Esophagus squamous epithelium (tissue), 5 donors: ENCODE measurements around the gene SSTR3. TPM values are rescaled to one million over a fixed set of nuclear protein-coding genes. Genes with fewer than 3 reads are reported as not detected.
A peak's percentile ranks its signal among the peaks of the same experiment; 100 is the strongest.

Experiments
- DNase-seq: peaks from one replicate; lab custom pipeline; 2025; lab: John Stamatoyannopoulos, UW
- H3K27ac ChIP-seq, 4 donors: fragments of 200-600 bp; sonication (generic); one replicate each; pipeline ENCODE4 v1.5.1; 2016 to 2019; ENCODE audit warnings: mild to moderate bottlenecking in 1 of 4
- H3K27me3 ChIP-seq, 4 donors: fragments of 200-600 bp; sonication (generic); 1 replicate in 3 of 4; 2 replicates in 1 of 4; pipeline versions ENCODE4 v1.5.1 to v1.6.0; 2017 to 2021; ENCODE audit warnings: antibody characterized with exemption in 1 of 4
- H3K36me3 ChIP-seq, 3 donors: fragments of 200-600 bp; sonication (generic); one replicate each; pipeline ENCODE4 v1.5.1; 2016 to 2019
- H3K4me1 ChIP-seq, 3 donors: fragments of 200-600 bp; sonication (generic); one replicate each; pipeline ENCODE4 v1.5.1; 2017 to 2019
- H3K4me3 ChIP-seq, 4 donors: fragments of 200-600 bp; sonication (generic); 1 replicate in 3 of 4; 2 replicates in 1 of 4; pipeline ENCODE4 v1.5.1; 2016 to 2019; ENCODE audit warnings: mild to moderate bottlenecking in 2 of 4, moderate library complexity in 1 of 4
- H3K9me3 ChIP-seq, 3 donors: fragments of 200-600 bp; sonication (generic); one replicate each; pipeline ENCODE4 v1.5.1; 2016 to 2019
- POLR2A ChIP-seq, 4 donors: fragments of 450-650 bp; IDR thresholded peaks; one replicate each; pipeline ENCODE4 v1.6.1; 2017; ENCODE audit warnings: antibody characterized with exemption in 4 of 4, mild to moderate bottlenecking in 4 of 4, moderate library complexity in 3 of 4
- WGBS, 2 donors: methylation state at CpG; one replicate each; pipeline ENCODE4 v1.1.5; 2018; 5-methylcytosine and 5-hydroxymethylcytosine counted together
- intact Hi-C: fragments of 100-400 bp; cut with DNase I; formaldehyde crosslinking; loops from one replicate; pipeline ENCODE4 v1.15.0; 2022
- total RNA-seq, 4 donors: library from RNA; depleted of rRNA; stranded (reverse); fragments of >200 nt; gene quantifications; one replicate each; pipeline ENCODE4 v1.1.0, GENCODE V29; 2016
- TF ChIP-seq, protein P1 (sequence below), 6 experiments: fragments of 450-650 bp in 4 of 6; fragments of 200-600 bp in 2 of 6; sonication (generic) in 2 of 6; IDR thresholded peaks; one replicate each; pipeline ENCODE4 v1.5.1; 2016 to 2019; ENCODE audit warnings: antibody characterized with exemption in 6 of 6, mild to moderate bottlenecking in 4 of 6, moderate library complexity in 4 of 6
- donor health status: DM: yes; HTN: yes; CAD: no.

Gene SSTR3
- total RNA-seq, 4 donors from 2014 or later = not detected

DNA sequence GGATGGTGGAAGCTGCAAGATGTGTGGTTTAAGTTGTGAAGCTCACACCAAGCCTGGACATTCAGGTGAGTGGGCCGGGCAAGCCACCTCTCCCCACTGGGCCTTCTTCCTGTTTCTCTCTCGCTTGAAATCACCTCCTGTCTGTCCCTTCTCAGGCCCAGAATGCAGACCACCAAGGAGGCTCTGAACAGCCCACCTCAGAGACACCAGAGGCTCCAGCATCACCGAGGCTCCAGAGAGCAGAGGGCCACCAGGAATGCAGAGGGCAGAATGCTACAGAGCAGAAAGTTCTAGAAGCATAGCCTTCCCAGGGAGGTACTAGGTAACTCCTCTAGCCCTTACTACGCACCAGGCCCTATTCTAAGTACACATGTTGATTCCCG, 47.8 kb downstream of the SSTR3 start:
- Histone ChIP-seq H3K36me3 (no peaks in the 10 kb centered on the region), H3K27me3 (peaks cover 0 to 11% (median 0%) of the 10 kb centered on the region in 4 donors), H3K4me1 (peaks cover 9 to 25% (median 19%) of the 10 kb centered on the region in 3 donors), H3K4me3 (no peak overlapping the region), H3K9me3 (peaks cover 0 to 7% (median 6%) of the 10 kb centered on the region in 3 donors), H3K27ac (peak overlapping the region in 2 of 4 donors; percentile 19 to 29)
- DNase-seq = no peak
- 34 to 69% methylated on average over 2 to 3 of the region's 5 CpGs for whole genome bisulfite sequencing, 2 donors
- no peak for TF ChIP-seq POLR2A (IDR thresholded peaks at IDR 0.05)
- TF ChIP-seq, protein P1, sequence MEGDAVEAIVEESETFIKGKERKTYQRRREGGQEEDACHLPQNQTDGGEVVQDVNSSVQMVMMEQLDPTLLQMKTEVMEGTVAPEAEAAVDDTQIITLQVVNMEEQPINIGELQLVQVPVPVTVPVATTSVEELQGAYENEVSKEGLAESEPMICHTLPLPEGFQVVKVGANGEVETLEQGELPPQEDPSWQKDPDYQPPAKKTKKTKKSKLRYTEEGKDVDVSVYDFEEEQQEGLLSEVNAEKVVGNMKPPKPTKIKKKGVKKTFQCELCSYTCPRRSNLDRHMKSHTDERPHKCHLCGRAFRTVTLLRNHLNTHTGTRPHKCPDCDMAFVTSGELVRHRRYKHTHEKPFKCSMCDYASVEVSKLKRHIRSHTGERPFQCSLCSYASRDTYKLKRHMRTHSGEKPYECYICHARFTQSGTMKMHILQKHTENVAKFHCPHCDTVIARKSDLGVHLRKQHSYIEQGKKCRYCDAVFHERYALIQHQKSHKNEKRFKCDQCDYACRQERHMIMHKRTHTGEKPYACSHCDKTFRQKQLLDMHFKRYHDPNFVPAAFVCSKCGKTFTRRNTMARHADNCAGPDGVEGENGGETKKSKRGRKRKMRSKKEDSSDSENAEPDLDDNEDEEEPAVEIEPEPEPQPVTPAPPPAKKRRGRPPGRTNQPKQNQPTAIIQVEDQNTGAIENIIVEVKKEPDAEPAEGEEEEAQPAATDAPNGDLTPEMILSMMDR (IDR thresholded peaks at IDR 0.05) = no peak
- intact Hi-C loops = no loop called here

DNA sequence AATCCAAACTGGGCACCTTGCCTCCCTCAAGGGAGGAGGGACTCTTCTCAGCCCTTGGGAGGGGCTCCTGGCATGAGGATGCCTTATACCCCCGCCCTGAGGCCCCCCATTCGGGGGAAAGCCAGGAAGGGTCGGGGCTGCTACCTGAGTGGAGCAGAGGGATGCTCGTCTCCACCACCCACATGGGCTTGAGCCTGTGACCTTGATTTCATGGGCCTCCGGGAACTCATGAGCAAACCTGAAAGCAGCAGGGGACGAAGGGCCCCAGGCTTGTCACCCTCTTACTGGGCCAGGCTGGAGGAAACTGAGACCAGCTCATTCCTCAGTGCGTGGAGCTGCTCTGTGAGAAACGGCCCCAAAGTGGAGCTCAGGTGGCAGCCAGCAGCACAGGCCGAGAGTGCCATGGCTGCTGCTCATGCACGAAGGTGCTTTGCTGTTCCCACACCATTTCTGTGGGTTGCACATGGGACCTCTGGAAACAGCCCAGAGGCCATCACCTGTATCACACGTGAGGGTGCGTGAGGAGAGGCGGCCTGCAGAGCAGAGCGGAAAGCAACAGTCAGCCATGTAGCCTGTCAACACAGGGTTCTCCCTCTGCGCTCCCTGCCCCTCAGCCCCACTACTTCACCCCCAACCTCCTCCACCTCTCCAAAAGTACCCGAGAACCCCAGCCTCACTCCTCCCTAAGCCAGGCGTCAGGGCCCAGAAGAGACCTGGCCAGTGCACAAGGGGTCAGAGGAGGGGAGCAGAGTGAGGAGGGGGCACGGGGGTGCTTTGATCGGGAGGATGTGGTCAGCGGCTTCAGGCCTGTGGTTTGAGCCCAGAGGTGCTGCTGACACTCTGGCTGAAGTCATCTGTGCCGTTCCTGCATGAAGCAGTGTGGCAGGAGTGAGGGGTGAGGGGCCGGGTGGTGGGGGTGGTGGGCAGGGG, 48.4 kb downstream of the SSTR3 start:
- TF ChIP-seq, protein P1 (IDR thresholded peaks at IDR 0.05) = no peak
- no peak for TF ChIP-seq POLR2A (IDR thresholded peaks at IDR 0.05)
- Histone ChIP-seq H3K4me1 (peaks cover 9 to 25% (median 19%) of the 10 kb centered on the region in 3 donors), H3K4me3 (no peak overlapping the region), H3K36me3 (no peaks in the 10 kb centered on the region), H3K27me3 (peaks cover 0 to 14% (median 0%) of the 10 kb centered on the region in 4 donors), H3K27ac (peak overlapping the region in 3 of 4 donors; percentile 12 to 34 (median 19)), H3K9me3 (peaks cover 0 to 7% (median 6%) of the 10 kb centered on the region in 3 donors)
- WGBS, 2 donors = 84 to 88% methylated on average over 3 to 5 of the region's 22 CpGs
- intact Hi-C loops = no loop called here
- no peak for DNase-seq

DNA sequence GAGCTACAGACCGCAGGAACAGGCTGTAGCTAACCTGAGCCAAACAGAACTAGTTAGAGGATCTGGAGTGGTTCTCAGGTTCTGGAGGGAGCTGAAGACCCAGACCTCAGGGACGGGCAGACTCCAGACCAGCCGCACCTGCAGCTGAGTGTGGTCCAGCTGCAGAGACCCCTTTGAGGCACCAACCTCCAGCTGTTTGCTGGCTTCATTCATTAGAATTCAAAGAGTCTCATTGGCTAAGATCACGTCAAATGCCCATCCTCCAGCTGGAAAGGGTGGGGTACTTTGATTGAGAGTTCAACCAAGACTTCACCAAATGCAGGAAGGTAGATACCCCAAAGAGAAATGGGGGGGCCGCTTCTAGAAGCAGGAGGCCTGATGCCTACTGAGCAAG, 49.2 kb downstream of the SSTR3 start:
- Histone ChIP-seq H3K27ac (peak overlapping the region in 3 of 4 donors; percentile 12 to 65 (median 19)), H3K4me3 (no peak overlapping the region), H3K27me3 (peaks cover 0 to 22% (median 0%) of the 10 kb centered on the region in 4 donors), H3K4me1 (peaks cover 9 to 19% (median 14%) of the 10 kb centered on the region in 3 donors), H3K36me3 (no peaks in the 10 kb centered on the region), H3K9me3 (peaks cover 0 to 7% (median 6%) of the 10 kb centered on the region in 3 donors)
- 61 to 92% methylated on average over 2 of the region's 5 CpGs for WGBS, 2 donors
- intact Hi-C loops = no loop called here
- no peak for TF ChIP-seq POLR2A (IDR thresholded peaks at IDR 0.05)
- TF ChIP-seq, protein P1 (IDR thresholded peaks at IDR 0.05) = no peak
- no peak for DNase-seq

DNA sequence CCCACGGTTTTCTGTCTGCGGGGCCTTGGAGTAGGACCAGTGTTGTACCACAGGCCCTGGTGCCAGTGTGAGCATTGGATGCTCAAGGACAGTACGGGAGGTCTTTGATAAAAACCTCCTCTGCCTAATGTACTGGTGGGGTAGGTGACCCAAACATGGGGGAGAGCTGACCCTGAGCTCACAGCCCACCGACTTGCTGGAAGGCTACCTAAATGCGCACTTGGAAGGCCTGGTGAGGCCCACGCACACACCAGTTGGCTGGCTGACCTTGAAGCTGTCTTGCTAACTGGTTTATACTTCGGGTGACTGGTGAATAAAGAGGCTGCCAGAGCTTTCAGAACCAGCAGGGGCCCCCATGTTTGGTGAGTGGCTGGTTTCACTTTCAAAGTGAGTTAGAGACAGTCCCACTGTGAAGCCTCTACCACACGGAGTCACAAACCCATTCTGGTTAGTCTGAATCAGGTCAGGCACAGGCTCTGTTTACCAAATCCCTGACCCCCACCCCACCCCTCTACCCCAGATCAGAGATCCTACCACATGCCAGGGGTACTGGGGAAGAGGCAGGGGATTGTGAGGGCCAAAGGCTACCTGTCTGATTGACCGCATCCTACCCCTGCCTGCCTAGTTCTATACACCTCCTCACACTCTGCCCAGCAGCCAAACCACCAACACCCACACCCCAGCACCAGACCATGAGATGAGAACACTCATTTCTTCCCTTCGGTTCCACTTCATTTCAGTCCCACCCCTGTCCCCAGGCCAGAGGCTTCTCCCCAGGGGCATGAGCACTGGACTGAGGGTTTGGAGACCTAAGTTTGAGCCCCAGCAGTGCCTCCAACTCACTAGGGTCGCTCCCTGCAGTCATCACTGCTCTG, 49.8 kb downstream of the SSTR3 start:
- H3K27me3 ChIP-seq = peaks cover 0 to 27% (median 0%) of the 10 kb centered on the region in 4 donors
- no peak overlapping the region for H3K4me3 ChIP-seq
- TF ChIP-seq, protein P1 (IDR thresholded peaks at IDR 0.05) = peak in 2 of 6 experiments; percentile 7 to 19
- no peak for TF ChIP-seq POLR2A (IDR thresholded peaks at IDR 0.05)
- H3K9me3 ChIP-seq = peaks cover 0 to 7% (median 6%) of the 10 kb centered on the region in 3 donors
- no peaks in the 10 kb centered on the region for H3K36me3 ChIP-seq
- H3K27ac ChIP-seq = peak overlapping the region in 2 of 4 donors; percentile 31 to 65
- 65 to 69% methylated on average over 9 to 11 of the region's 11 CpGs for WGBS, 2 donors
- intact Hi-C loops = no loop called here
- H3K4me1 ChIP-seq = peaks cover 5 to 13% (median 9%) of the 10 kb centered on the region in 3 donors
- no peak for DNase-seq
